Mesenteric fat pad (tissue), 1 donor: ENCODE data around the gene PRSS3. TPM values are rescaled to one million over a fixed set of nuclear protein-coding genes. Genes with fewer than 3 reads are reported as not detected.
"Not testable (repeated sequence)": the region's sequence is repeated elsewhere in the genome, so short reads cannot be mapped to it uniquely, and the experiment has no call there.

ENCODE experiments used
- DNase-seq: peaks from one replicate; pipeline ENCODE4 v3.0.0-alpha.2; 2020; ENCODE audit warnings: low spot score
- total RNA-seq: library from RNA; stranded (reverse); fragmentation: NEBNext Ultra II Directional; extraction: Animal tissue kit (Norgen Biotek cat#: 25700); gene quantifications from one replicate; pipeline ENCODE4 v1.2.1, GENCODE V29; 2021
- donor health status: DM: yes; HTN: yes; CAD: no.

The PRSS3 gene
- total RNA-seq, 1 donor from 2014 or later: not detected

DNA sequence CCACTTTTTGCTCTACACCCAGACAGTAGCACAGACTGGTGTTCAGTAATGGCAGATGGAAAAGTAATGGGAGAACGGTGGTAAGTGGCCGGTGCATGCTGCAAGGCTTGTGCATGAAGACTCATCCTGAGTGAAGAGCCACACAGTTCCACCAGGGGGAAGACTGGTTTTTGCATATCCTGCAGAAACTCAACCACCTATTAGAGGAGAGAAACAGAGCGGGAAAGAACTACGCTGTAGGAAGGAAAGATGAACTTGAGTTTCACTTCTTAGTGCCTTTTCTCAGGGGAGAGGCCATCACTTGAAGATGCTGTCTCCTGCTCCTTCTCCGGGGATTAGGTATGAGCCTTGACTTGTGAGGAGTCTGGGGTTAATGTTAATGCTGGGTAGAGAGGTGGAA is 9.4 kb upstream of the PRSS3 start:
- DNase-seq: no peak

GRCh38 chr9:33786681-33787080 is 8.7 kb upstream of the PRSS3 start:
- DNase-seq: no peak

DNA sequence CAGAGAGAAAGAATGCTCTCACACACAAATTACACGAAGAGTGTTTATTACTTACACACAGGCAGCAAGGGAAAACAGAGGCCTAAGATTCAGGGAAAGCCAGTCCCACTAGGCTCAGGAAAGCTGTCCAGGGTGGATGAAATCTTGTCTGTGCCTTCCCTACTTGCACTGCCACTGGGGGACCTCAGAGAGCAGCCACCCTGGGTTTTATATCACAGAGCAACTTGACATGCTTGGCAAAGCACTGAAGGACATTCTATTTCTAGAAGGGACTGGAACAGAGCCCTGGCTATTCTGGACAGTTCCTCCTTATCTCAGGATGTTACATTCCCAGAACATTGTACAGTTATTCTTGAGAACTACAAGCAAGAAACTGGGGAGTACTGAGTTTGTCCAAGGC is 7.5 kb upstream of the PRSS3 start:
- DNase-seq: no peak

DNA sequence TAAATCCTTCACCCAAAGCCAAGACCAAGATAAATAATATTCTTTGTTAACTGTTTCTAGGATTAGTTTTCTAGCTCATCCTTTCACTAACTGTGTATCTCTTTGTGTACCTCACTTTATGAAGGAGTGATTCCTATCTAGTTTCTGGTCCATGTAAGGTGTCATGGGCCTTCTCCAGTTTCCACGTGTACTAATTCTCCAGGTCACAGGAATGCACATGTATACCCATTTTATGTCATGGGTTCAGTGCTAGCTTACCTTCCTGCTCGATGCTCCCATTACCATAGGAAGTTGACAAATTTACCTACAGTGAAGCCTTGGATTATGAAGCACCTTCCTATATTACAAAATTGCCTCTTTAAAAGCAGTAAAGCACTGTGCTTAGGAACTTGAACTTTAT is 5.9 kb upstream of the PRSS3 start:
- DNase-seq: not testable (repeated sequence)

- no peak for DNase-seq
These were observed 4.2 kb upstream of the PRSS3 start for GRCh38 chr9:33791117-33791516.

- DNase-seq: not testable (repeated sequence)
These were observed 1.9 kb upstream of the PRSS3 start for GRCh38 chr9:33793496-33793895.

GRCh38 chr9:33794560-33794959 is 801 bp upstream of the PRSS3 start:
- DNase-seq: no peak

- DNase-seq: no peak
These were observed 458 bp downstream of the PRSS3 start for GRCh38 chr9:33795819-33796218.

DNA sequence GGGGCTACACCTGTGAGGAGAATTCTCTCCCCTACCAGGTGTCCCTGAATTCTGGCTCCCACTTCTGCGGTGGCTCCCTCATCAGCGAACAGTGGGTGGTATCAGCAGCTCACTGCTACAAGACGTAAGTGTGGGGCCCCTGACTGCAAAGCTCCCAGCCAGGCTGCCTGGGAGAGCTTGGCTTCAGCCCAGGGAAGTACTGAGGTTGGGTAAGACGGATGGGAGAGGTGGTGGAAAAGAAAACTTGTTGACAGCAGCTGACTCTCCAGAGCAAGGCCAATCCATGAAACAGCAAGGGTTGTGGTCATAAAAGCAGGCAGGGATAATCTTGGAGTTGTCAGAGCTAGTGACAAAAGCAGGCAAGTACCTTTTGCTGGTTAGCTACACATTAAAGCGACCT is 1.3 kb downstream of the PRSS3 start:
- not testable (repeated sequence) for DNase-seq

GRCh38 chr9:33797837-33798236 is 2.5 kb downstream of the PRSS3 start:
- peak; percentile 75 for DNase-seq

DNA sequence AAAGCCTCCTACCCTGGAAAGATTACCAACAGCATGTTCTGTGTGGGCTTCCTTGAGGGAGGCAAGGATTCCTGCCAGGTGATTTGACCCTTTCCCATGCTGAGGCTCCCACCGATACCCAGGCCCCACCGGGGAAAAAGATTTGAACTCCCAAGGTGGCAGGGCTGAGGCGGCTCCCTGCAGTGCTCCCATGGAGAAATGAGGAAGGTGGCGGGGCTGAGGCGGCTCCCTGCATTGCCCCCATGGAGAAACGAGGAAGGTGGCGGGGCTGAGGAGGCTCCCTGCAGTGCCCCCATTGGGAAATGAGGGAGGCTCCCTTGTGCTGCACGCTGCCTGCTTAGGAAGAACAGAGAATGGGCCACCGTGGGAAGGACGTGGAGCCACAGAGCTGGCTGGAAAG is 3.2 kb downstream of the PRSS3 start:
- DNase-seq: peak; percentile 60

- DNase-seq: peak; percentile 30
These were observed 4.8 kb downstream of the PRSS3 start for GRCh38 chr9:33799928-33800704.

DNA sequence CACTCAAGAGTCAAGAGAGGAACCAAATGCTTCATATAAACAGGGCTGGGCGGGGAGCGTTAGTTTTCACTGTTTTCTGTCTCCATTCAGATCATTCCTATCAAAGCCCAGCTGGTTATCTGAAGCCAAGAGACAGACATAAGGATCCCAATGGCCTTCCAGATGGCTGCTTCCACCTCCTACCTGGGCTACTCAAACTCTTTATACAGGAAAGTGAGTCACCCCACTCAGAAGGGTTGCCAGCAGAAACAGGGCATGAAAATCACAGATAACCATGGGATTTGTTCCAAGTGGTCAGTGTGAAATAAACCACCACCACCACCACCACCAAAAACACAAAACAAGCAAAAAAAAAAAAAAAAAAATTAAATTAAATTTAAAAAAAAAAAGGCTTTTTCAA is 5.5 kb downstream of the PRSS3 start:
- peak; percentile 26 for DNase-seq

GRCh38 chr9:33801943-33802500 is 6.7 kb downstream of the PRSS3 start:
- DNase-seq: not testable (repeated sequence)

DNA sequence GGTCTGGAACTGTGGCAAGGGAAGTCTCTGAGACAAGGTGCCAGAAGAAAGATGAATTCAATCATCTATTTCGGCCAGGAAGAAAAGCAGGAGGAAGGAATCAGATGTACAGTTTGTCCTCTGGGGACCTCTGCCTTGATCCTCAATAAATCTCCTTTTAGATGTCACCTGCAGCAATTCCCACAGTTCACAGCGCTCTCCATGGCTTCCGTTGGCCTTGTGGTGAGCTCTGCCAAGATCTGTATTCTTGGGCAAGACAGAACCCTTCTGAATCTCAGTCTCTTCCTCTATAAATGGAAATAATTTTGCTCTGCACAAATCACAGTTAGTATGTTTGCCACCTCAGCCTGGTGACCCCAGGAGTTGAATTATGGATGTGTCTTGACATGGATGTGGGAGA is 8.8 kb downstream of the PRSS3 start:
- DNase-seq: not testable (repeated sequence)

DNA sequence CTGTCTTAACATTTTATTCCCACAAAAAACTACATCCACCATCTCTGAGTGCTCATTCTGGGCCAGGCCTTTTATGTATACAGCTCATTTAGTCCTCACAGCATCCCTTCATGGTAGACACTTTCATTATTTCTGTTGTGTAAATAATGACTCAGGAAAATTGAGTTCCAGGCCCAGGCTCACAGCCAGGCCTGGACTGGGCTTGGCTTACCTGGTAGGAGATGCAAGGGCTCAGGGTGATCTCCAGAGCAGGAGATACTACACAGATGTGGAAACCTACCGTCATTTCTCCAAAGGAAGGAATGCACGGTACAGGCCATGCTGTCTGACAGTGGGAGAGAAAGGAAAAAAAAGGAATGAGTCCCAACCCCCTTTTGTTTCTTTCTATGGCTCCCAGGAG is 11.8 kb downstream of the PRSS3 start:
- DNase-seq: peak; percentile 30

DNA sequence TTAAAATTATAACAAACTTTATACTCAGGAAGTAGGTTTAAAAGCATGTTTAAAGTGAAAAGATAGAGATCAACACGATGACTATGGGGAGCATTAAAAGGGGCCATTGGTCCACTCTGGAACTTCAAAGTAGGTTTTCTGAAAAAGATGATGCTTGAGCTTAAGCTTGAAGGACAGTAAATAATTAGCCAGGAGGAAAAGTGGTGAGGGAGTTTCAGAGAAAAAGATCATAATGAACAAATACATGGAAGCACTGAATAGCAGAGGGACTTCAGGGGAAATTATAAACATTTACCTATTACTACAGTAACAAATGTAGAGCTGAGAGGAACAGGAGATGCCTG is 13.6 kb downstream of the PRSS3 start:
- DNase-seq: not testable (repeated sequence)

DNA sequence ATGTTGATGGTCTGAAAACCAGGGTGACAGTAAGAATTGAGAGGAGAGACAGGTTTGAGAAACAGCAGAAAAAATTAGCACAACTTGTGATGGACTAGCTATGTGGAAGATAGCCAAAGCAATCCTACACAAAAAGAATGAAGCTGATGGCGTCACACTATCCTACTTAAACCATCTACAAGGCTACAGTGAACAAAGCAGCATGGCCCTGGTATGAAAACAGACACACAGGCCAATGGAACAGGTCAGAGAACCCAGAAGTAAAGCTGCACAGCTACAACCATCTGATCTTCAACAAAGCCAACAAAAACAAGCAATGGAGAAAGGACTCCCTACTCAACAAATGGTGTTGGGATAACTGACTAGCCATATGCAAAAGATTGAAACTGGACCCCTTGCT is 14.1 kb downstream of the PRSS3 start:
- no peak for DNase-seq

DNA sequence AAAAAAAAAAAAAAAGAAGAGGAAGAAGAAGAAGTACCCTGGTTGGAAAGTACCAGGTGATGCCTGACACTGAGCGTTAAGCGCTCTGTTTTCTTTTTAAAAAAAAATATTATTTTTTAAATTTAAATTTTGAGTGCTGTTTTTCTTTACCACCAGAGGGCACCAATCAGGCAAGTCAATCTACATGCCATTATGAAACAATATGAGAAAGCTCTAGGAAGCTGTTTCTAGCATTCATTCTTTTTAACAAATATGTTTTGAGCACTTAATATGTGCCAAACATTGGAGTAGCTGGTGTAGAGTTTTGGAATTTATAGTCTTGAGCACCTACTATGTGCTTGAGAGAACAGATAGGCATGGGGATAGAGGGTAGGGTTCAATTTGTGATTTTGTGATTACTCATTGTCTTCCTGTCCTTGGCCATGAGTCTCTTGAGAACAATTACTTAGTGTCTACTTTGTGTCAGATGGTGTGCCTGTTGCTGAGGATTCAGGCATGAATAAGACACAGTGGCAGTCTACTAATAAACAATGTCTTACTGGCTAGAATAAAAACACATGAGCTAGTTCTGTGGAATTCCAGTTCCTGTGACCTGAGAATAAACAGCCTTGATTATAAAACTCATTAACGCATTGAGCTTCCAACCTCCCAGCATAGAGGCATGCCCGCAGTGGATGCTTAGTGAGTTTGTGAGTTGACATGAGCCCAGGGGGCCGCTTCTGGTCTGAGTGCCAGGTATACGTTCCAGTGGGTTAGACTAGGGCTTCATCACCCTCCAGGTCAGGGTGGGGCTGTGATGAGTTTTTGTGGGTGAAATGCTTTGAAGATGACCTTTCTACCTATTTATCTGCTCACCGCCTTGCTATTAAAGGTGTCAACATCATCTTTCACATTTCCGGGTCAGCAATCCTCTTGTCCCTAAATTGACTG is 18.6 kb downstream of the PRSS3 start:
- peak; percentile 60 for DNase-seq

DNA sequence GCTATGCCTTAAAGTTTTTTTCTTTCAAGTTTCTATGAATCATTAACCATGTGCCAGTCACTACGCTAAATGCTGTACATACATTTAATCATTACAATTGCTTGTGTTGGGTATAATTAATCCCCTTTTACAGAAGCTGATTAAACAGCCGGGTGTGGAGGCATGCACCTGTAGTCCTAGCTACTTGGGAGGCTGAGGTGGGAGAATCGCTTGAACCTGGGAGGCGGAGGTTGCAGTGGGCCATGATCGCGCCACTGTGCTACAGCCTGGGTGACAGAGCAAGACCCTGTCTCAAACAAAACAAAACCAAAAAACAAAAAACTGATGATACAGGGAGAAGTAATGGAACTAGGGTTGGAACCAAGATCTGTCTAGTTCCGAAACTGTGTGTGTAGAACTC is 20.4 kb downstream of the PRSS3 start:
- no peak for DNase-seq

DNA sequence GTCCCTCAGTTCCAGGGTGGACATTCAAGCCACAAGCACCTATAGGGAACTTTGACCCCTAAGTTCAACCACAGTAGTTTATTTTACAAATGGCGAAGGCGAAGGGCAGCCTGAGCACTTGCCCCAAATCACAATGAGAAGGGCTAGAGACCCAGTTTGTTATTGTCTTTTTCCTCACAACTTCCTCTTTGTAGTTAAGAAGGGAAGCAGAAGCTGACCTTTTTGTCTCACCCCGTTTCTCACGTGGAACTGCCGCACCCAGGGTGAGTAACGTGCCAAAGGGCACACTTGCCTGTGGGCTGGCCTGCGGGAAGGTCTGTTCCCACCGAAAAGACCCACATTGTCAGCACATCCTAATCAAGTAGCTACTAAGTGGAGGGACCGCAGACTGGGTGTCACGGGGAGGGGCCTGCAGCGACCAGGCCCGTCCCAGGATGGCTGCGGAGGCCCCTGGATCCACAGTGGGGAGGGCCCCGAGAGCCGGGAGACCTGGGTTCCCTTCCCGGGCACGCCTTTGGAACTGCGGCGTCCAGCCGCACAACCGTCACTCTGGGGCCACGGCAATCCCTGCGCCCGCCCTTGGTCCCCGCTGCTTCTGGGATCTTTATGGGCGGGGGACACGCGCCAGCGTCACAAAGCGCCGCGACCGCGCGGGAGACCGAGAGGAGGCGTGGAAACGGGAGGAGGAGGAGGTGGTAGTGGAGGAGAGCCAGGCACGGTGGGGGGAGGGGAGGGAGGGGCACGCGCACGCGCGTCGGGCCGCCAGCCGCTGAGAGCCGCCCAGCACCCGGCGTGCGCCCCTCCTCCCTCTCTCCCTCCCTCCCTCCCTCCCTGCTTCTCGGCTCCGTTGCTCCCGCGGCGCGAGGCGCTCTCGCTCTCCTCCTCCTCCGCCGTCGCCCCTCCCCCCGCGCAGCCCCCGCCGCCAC is 21.2 kb downstream of the PRSS3 start, which contains the start of gene UBE2R2:
Gene UBE2R2 (plus strand): TSS at position 834 of the 926 bp plus-strand sequence. CDS start 598 bp downstream, outside the sequence.
- peak; percentile 96 for DNase-seq
